Measurements from ENCODE around the gene BTG1. TPM values are rescaled to one million over a fixed set of nuclear protein-coding genes. Genes with fewer than 3 reads are reported as not detected.

Gene BTG1
- total and polyA plus RNA-seq, 2 experiments from 2014 or later = 15.5 to 36.2 TPM

DNA sequence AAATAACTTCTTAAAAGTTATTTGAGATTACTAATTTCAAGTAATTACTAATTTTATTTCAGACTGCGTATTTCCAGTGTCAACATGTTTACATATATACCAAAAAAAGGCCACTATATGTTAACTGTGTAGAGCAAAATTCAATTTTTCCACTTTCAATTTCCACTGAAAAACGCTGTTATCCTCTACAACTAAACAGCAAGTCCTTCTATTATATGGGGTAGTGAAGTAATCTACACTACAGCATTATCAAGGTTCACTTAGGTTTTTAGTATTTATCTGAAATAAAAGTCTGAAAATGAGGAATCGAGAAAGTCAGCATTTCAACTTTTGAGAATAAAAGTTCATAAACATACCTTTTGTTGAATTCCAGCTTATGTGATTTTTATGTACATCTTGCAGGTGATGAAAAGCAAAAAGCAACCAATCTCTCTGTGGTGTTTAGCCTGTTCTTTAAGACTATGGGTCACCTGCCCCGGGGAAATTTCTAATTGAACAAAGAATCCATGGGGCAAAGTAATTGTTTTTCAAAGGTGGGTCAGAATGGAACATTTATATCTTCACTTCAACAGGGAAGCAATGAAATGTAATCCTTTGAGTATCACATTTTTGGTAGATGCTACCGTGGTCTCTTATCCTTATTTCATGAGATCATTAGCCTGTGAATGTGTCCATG lies 3.3 kb downstream of the BTG1 start:
- H4K20me1 ChIP-seq (replicated peaks; ENCODE audit: insufficient read depth) = peaks cover 10% of the 10 kb centered on the region; the same call in 1 of the 2 replicates
- H3K4me1 ChIP-seq (ENCODE audit: insufficient read depth) = peaks cover 56% of the 10 kb centered on the region
- H3K9me2 ChIP-seq (ENCODE audit: insufficient read depth) = no peaks in the 10 kb centered on the region
- H3K4me3 ChIP-seq = peak overlapping the region; percentile 78
- peaks cover 81% of the 10 kb centered on the region for H3K79me2 ChIP-seq (replicated peaks; ENCODE audit: insufficient read depth)
- TF ChIP-seq NANOG (IDR thresholded peaks at IDR 0.05; ENCODE audit: borderline replicate concordance) (no peak), POLR2AphosphoS5 (IDR thresholded peaks at IDR 0.05; ENCODE audit: low read depth) (no peak), CREB1 (CRISPR knock-in tag; IDR thresholded peaks at IDR 0.05; ENCODE audit: low read depth) (no peak), EZH2phosphoT487 (IDR thresholded peaks at IDR 0.05; ENCODE audit: unreplicated experiment) (no peak), CTCF (conservative IDR thresholded peaks at IDR 0.05; ENCODE audit: low read depth in 2 of 2) (no peak), STAT1 (IDR thresholded peaks at IDR 0.05; ENCODE audit: unreplicated experiment) (no peak), JUNB (IDR thresholded peaks at IDR 0.05; ENCODE audit: unreplicated experiment) (no peak), ZNF331 (CRISPR knock-in tag; IDR thresholded peaks at IDR 0.05; ENCODE audit: low read depth) (no peak), ZNF114 (CRISPR knock-in tag; IDR thresholded peaks at IDR 0.05) (no peak), EZH2 (IDR thresholded peaks at IDR 0.05; ENCODE audit: low read depth, unreplicated experiment) (no peak)
- TF ChIP-seq, protein P1, sequence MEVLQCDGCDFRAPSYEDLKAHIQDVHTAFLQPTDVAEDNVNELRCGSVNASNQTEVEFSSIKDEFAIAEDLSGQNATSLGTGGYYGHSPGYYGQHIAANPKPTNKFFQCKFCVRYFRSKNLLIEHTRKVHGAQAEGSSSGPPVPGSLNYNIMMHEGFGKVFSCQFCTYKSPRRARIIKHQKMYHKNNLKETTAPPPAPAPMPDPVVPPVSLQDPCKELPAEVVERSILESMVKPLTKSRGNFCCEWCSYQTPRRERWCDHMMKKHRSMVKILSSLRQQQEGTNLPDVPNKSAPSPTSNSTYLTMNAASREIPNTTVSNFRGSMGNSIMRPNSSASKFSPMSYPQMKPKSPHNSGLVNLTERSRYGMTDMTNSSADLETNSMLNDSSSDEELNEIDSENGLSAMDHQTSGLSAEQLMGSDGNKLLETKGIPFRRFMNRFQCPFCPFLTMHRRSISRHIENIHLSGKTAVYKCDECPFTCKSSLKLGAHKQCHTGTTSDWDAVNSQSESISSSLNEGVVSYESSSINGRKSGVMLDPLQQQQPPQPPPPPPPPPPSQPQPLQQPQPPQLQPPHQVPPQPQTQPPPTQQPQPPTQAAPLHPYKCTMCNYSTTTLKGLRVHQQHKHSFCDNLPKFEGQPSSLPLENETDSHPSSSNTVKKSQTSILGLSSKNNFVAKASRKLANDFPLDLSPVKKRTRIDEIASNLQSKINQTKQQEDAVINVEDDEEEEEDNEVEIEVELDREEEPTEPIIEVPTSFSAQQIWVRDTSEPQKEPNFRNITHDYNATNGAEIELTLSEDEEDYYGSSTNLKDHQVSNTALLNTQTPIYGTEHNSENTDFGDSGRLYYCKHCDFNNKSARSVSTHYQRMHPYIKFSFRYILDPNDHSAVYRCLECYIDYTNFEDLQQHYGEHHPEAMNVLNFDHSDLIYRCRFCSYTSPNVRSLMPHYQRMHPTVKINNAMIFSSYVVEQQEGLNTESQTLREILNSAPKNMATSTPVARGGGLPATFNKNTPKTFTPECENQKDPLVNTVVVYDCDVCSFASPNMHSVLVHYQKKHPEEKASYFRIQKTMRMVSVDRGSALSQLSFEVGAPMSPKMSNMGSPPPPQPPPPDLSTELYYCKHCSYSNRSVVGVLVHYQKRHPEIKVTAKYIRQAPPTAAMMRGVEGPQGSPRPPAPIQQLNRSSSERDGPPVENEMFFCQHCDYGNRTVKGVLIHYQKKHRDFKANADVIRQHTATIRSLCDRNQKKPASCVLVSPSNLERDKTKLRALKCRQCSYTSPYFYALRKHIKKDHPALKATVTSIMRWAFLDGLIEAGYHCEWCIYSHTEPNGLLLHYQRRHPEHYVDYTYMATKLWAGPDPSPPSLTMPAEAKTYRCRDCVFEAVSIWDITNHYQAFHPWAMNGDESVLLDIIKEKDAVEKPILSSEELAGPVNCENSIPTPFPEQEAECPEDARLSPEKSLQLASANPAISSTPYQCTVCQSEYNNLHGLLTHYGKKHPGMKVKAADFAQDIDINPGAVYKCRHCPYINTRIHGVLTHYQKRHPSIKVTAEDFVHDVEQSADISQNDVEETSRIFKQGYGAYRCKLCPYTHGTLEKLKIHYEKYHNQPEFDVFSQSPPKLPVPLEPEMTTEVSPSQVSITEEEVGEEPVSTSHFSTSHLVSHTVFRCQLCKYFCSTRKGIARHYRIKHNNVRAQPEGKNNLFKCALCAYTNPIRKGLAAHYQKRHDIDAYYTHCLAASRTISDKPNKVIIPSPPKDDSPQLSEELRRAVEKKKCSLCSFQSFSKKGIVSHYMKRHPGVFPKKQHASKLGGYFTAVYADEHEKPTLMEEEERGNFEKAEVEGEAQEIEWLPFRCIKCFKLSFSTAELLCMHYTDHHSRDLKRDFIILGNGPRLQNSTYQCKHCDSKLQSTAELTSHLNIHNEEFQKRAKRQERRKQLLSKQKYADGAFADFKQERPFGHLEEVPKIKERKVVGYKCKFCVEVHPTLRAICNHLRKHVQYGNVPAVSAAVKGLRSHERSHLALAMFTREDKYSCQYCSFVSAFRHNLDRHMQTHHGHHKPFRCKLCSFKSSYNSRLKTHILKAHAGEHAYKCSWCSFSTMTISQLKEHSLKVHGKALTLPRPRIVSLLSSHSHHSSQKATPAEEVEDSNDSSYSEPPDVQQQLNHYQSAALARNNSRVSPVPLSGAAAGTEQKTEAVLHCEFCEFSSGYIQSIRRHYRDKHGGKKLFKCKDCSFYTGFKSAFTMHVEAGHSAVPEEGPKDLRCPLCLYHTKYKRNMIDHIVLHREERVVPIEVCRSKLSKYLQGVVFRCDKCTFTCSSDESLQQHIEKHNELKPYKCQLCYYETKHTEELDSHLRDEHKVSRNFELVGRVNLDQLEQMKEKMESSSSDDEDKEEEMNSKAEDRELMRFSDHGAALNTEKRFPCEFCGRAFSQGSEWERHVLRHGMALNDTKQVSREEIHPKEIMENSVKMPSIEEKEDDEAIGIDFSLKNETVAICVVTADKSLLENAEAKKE (CRISPR knock-in tag; IDR thresholded peaks at IDR 0.05) = no peak
- TF ChIP-seq, protein P2, sequence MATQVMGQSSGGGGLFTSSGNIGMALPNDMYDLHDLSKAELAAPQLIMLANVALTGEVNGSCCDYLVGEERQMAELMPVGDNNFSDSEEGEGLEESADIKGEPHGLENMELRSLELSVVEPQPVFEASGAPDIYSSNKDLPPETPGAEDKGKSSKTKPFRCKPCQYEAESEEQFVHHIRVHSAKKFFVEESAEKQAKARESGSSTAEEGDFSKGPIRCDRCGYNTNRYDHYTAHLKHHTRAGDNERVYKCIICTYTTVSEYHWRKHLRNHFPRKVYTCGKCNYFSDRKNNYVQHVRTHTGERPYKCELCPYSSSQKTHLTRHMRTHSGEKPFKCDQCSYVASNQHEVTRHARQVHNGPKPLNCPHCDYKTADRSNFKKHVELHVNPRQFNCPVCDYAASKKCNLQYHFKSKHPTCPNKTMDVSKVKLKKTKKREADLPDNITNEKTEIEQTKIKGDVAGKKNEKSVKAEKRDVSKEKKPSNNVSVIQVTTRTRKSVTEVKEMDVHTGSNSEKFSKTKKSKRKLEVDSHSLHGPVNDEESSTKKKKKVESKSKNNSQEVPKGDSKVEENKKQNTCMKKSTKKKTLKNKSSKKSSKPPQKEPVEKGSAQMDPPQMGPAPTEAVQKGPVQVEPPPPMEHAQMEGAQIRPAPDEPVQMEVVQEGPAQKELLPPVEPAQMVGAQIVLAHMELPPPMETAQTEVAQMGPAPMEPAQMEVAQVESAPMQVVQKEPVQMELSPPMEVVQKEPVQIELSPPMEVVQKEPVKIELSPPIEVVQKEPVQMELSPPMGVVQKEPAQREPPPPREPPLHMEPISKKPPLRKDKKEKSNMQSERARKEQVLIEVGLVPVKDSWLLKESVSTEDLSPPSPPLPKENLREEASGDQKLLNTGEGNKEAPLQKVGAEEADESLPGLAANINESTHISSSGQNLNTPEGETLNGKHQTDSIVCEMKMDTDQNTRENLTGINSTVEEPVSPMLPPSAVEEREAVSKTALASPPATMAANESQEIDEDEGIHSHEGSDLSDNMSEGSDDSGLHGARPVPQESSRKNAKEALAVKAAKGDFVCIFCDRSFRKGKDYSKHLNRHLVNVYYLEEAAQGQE (IDR thresholded peaks at IDR 0.05; ENCODE audit: unreplicated experiment) = no peak
- TF ChIP-seq, protein P3, sequence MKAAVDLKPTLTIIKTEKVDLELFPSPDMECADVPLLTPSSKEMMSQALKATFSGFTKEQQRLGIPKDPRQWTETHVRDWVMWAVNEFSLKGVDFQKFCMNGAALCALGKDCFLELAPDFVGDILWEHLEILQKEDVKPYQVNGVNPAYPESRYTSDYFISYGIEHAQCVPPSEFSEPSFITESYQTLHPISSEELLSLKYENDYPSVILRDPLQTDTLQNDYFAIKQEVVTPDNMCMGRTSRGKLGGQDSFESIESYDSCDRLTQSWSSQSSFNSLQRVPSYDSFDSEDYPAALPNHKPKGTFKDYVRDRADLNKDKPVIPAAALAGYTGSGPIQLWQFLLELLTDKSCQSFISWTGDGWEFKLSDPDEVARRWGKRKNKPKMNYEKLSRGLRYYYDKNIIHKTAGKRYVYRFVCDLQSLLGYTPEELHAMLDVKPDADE (IDR thresholded peaks at IDR 0.05) = no peak
- H3K36me3 Mint-ChIP-seq (ENCODE audit: low read depth) = peaks cover 38% of the 10 kb centered on the region
- no peak overlapping the region for H2AFZ ChIP-seq
- H3K36me3 ChIP-seq (ENCODE audit: insufficient read depth) = peaks cover 13% of the 10 kb centered on the region; the same call in 1 of the 2 replicates
- peak overlapping the region; percentile 89 for H3K4me2 ChIP-seq
- H3K4me1 Mint-ChIP-seq = peaks cover 61% of the 10 kb centered on the region
- H3F3A ChIP-seq (replicated peaks; ENCODE audit: low read depth) = no peaks in the 10 kb centered on the region
- H3K27me3 ChIP-seq (ENCODE audit: insufficient read depth) = no peaks in the 10 kb centered on the region
- ATAC-seq = no peak
- H3K27ac Mint-ChIP-seq = peak overlapping the region; percentile 28; the same call in 1 of the 2 replicates
- peak overlapping the region; percentile 98 for H3K4me3 Mint-ChIP-seq
- H3K9me3 Mint-ChIP-seq = peaks cover 6% of the 10 kb centered on the region; the same call in 2 of the 3 replicates
- peaks cover 14% of the 10 kb centered on the region for H3K27me3 Mint-ChIP-seq (ENCODE audit: insufficient read depth, low read depth, poor library complexity)
- DNase-seq (ENCODE audit: low spot score) = no peak
- peak overlapping the region; percentile 56; the same call in 1 of the 2 replicates for H3K27ac ChIP-seq (ENCODE audit: low read depth)

All from GM23338 (cell line).